Activated CD4-positive, alpha-beta T cell treated with anti-CD3 and anti-CD28 coated beads for 36 hours (primary cell): ENCODE data around the gene MTIF3. TPM values are rescaled to one million over a fixed set of nuclear protein-coding genes. Genes with fewer than 3 reads are reported as not detected.
A peak's percentile ranks its signal among the peaks of the same experiment; 100 is the strongest.

Source experiments
- ATAC-seq: fragments of 200-7000 bp; cut with Tn5 transposase; one replicate; pipeline ENCODE4 v1.10.0; 2021; ENCODE audit warnings: mild to moderate bottlenecking, moderate library complexity
- CTCF ChIA-PET: fragments of 350-600 bp; sonication (Branson Sonifier 250); formaldehyde crosslinking; loops from one replicate; lab custom pipeline; 2021; ENCODE audit warnings: antibody characterized with exemption; lab: Charles Lee
- POLR2A ChIA-PET: fragments of 350-600 bp; sonication (Branson Sonifier 250); formaldehyde crosslinking; loops from one replicate; lab custom pipeline; 2021; ENCODE audit warnings: antibody characterized with exemption, inconsistent platforms; lab: Charles Lee
- DNase-seq: peaks from one replicate; pipeline ENCODE4 v3.0.0-alpha.2; 2020
- H3K27ac Mint-ChIP-seq: one replicate; pipeline ENCODE4 v1.8.0; 2021; ENCODE audit warnings: mixed read lengths
- H3K27me3 Mint-ChIP-seq: one replicate; pipeline ENCODE4 v1.8.0; 2021; ENCODE audit warnings: mixed read lengths
- H3K36me3 Mint-ChIP-seq: one replicate; pipeline ENCODE4 v1.8.0; 2021; ENCODE audit warnings: low read depth, mixed read lengths
- H3K4me1 Mint-ChIP-seq: one replicate; pipeline ENCODE4 v1.8.0; 2021; ENCODE audit warnings: mixed read lengths
- H3K4me3 Mint-ChIP-seq: one replicate; pipeline ENCODE4 v1.8.0; 2021; ENCODE audit warnings: mild to moderate bottlenecking, moderate library complexity, mixed read lengths
- H3K9me3 Mint-ChIP-seq: one replicate; pipeline ENCODE4 v1.8.0; 2021; ENCODE audit warnings: low read depth, mixed read lengths
- intact Hi-C, 2 experiments: fragments of 100-400 bp; cut with DNase I in 1 of 2; cut with micrococcal nuclease in 1 of 2; formaldehyde crosslinking; loops; one replicate each; pipeline versions ENCODE4 v1.14.2 to v1.15.1; 2022 to 2024; cut with DNase I, micrococcal nuclease
- total RNA-seq, 2 experiments: library from RNA; stranded (reverse); gene quantifications; one replicate each; pipeline ENCODE4 v1.2.3, GENCODE V29; 2021

MTIF3 gene
- total RNA-seq, 2 experiments from 2014 or later, result 27.5 to 43.0 TPM

- intact Hi-C loops, result loop anchor here (2.0 to 5.0 kb wide), 2 partner anchors 345 to 346 kb away; no protein-coding TSS in a partner anchor
These were observed 31.4 kb upstream of the MTIF3 start for GRCh38 chr13:27481766-27482165.

DNA sequence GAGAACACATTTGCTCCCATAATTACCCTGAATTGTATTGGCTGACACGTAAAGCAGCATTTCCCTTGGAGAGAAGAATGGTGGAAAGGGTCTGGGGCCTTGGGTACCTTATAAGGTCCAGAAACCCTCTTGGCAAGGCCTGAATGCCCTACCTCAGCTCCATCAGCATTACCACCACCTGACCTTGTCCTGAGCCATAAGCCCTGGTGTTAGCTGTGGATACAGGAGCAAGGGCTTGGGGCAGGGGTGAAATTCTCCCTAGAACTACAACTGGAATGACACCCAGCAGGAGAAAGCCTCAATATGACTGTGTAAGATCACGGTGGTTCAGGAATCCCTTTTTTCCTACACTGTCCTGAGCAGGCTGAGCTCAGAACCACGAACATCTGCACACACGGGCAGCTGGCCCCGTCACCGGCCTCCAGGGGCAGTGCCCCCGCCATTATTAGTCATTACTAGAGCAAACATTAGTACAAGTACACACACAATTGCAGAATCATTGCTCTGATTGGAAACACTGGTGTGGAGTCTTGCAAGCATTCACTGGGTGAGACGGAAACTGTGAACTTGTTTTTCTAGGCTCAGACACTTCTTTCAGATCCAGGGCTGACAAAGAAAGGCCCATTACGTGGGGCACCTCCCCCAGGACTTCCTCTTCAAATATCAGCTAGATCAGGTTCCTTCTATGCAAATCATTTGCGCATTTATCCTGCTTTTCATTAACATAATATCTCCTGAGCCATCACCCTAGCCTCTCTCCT, 26.8 kb upstream of the MTIF3 start:
- ChIA-PET POLR2A (interaction anchor here (0.6 to 0.8 kb wide), 2 partner anchors 22 to 27 kb away, joined by 4 to 8 read pairs; partner anchors contain the start of gene MTIF3), CTCF (interaction anchor here (0.7 to 0.9 kb wide), 2 partner anchors 57 to 352 kb away, joined by 3 read pairs; no protein-coding TSS in a partner anchor)
- no peak overlapping the region for H3K4me3 Mint-ChIP-seq
- no peaks in the 10 kb centered on the region for H3K36me3 Mint-ChIP-seq
- H3K4me1 Mint-ChIP-seq, result peaks cover 19% of the 10 kb centered on the region
- ATAC-seq, result peak; percentile 68
- DNase-seq, result peak; percentile 34
- intact Hi-C loops, result no loop called here
- no peaks in the 10 kb centered on the region for H3K9me3 Mint-ChIP-seq
- peak overlapping the region; percentile 39 for H3K27ac Mint-ChIP-seq
- H3K27me3 Mint-ChIP-seq, result no peaks in the 10 kb centered on the region

More at GRCh38 chr13:27481766-27482165, 31.4 kb upstream of the MTIF3 start:
- ChIA-PET POLR2A (no interaction called here), CTCF (interaction anchor here (0.7 to 1.6 kb wide), 3 partner anchors 56 to 77 kb away, joined by 3 to 4 read pairs (median 3); no protein-coding TSS in a partner anchor)
- DNase-seq (peak; percentile 68), ATAC-seq (peak; percentile 47)
- H3K9me3 Mint-ChIP-seq, result peaks cover 2% of the 10 kb centered on the region
- peaks cover 17% of the 10 kb centered on the region for H3K4me1 Mint-ChIP-seq
- H3K4me3 Mint-ChIP-seq, result no peak overlapping the region
- H3K27me3 Mint-ChIP-seq, result no peaks in the 10 kb centered on the region
- H3K36me3 Mint-ChIP-seq, result no peaks in the 10 kb centered on the region
- H3K27ac Mint-ChIP-seq, result no peak overlapping the region

DNA sequence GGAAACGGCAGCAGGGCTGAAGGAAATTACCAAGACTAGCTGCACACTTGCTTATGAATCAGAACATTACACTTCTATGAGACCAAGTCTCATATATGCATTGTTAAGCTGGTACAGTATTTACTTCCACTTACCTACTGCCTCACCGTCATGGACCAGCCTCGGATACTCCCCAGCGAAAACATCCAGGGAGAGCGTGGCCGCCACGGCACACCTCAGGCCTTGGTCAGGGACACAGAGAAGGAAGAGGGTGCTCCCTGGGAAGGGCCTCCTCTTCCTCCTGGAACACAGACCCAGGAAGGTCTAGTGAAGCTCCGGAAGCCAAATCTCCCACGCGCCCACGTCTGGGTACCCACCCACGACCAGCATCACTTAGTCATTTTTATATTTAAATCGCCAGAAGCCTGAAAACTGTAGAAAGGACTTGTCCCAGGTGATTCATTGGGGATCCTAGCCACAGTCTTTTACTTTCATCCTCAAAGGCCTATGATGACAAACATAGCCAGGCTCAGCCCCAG, 24.4 kb upstream of the MTIF3 start:
- Mint-ChIP-seq H3K4me1 (peaks cover 19% of the 10 kb centered on the region), H3K9me3 (no peaks in the 10 kb centered on the region), H3K36me3 (no peaks in the 10 kb centered on the region), H3K27me3 (no peaks in the 10 kb centered on the region), H3K27ac (no peak overlapping the region), H3K4me3 (no peak overlapping the region)
- ATAC-seq (no peak), DNase-seq (no peak)
- ChIA-PET CTCF (interaction anchor here (1.0 kb wide), 1 partner anchor 11 kb away, joined by 3 read pairs; no protein-coding TSS in a partner anchor), POLR2A (interaction anchor here (0.6 kb wide), 1 partner anchor 42 kb away, joined by 4 read pairs; no protein-coding TSS in a partner anchor)
- intact Hi-C loops, result no loop called here

GRCh38 chr13:27472941-27473340, 22.6 kb upstream of the MTIF3 start:
- H3K4me1 Mint-ChIP-seq, result peaks cover 14% of the 10 kb centered on the region
- no peaks in the 10 kb centered on the region for H3K9me3 Mint-ChIP-seq
- H3K27me3 Mint-ChIP-seq, result no peaks in the 10 kb centered on the region
- no peak overlapping the region for H3K27ac Mint-ChIP-seq
- ChIA-PET CTCF (interaction anchor here (0.8 to 1.7 kb wide), 2 partner anchors 11 to 353 kb away, joined by 4 read pairs; no protein-coding TSS in a partner anchor), POLR2A (interaction anchor here (0.6 kb wide), 2 partner anchors 125 to 1254 kb away, joined by 3 to 5 read pairs; no protein-coding TSS in a partner anchor)
- DNase-seq (no peak), ATAC-seq (no peak)
- no peaks in the 10 kb centered on the region for H3K36me3 Mint-ChIP-seq
- intact Hi-C loops, result no loop called here
- H3K4me3 Mint-ChIP-seq, result no peak overlapping the region

GRCh38 chr13:27472441-27472840, 22.1 kb upstream of the MTIF3 start:
- ChIA-PET POLR2A (interaction anchor here (0.6 kb wide), 2 partner anchors 124 to 1254 kb away, joined by 3 to 5 read pairs; no protein-coding TSS in a partner anchor), CTCF (interaction anchor here (1.7 kb wide), 1 partner anchor 353 kb away, joined by 4 read pairs; no protein-coding TSS in a partner anchor)
- DNase-seq (no peak), ATAC-seq (no peak)
- H3K27ac Mint-ChIP-seq, result no peak overlapping the region
- H3K36me3 Mint-ChIP-seq, result no peaks in the 10 kb centered on the region
- no peaks in the 10 kb centered on the region for H3K27me3 Mint-ChIP-seq
- H3K4me3 Mint-ChIP-seq, result no peak overlapping the region
- no peaks in the 10 kb centered on the region for H3K9me3 Mint-ChIP-seq
- intact Hi-C loops, result no loop called here
- peaks cover 9% of the 10 kb centered on the region for H3K4me1 Mint-ChIP-seq

DNA sequence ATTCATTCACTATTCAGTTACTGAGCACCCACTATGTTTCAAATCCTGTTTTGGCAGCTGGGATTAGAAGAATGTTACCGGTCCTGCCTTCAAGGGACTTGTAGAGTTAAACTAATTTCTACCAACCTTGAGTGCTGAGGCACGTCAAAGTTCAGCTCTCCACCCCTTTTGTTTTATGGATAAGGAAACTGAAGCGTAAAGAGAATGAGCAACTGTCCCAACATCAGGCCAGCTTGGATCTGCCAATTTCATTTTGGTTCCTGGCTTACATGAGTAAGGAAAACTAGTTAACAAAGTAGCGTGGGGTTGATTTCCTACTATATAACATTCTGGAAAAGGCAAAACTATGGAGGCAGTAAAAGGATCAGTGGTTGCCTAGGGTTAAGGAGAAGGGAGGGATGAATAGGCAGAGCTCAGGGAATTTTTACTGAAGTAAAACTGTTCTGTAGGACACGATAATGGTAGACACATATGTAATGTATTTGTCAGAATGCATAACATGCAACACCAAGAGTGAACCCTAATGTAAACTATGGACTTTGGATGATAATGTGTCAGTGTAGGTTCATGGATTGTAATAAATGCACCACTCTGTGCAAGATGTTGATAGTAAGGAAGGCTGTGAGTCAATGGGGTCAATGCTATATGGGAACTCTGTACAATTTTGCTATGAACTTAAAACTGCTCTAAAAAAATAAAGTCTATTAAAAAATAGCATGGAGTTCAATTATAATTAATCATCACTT, 19.9 kb upstream of the MTIF3 start:
- no peak overlapping the region for H3K4me3 Mint-ChIP-seq
- H3K27ac Mint-ChIP-seq, result no peak overlapping the region
- CTCF ChIA-PET, result no interaction called here
- H3K9me3 Mint-ChIP-seq, result no peaks in the 10 kb centered on the region
- no peak for DNase-seq
- ATAC-seq, result no peak
- intact Hi-C loops, result no loop called here
- no peaks in the 10 kb centered on the region for H3K27me3 Mint-ChIP-seq
- no peaks in the 10 kb centered on the region for H3K36me3 Mint-ChIP-seq
- POLR2A ChIA-PET, result no interaction called here
- H3K4me1 Mint-ChIP-seq, result peaks cover 6% of the 10 kb centered on the region

GRCh38 chr13:27466513-27466912, 16.1 kb upstream of the MTIF3 start:
- Mint-ChIP-seq H3K4me3 (no peak overlapping the region), H3K9me3 (no peaks in the 10 kb centered on the region), H3K36me3 (no peaks in the 10 kb centered on the region), H3K4me1 (peaks cover 6% of the 10 kb centered on the region), H3K27me3 (no peaks in the 10 kb centered on the region), H3K27ac (no peak overlapping the region)
- POLR2A ChIA-PET, result no interaction called here
- DNase-seq (no peak), ATAC-seq (no peak)
- intact Hi-C loops, result no loop called here
- CTCF ChIA-PET, result interaction anchor here (1.1 kb wide), 1 partner anchor 12 kb away, joined by 3 read pairs; no protein-coding TSS in a partner anchor

DNA sequence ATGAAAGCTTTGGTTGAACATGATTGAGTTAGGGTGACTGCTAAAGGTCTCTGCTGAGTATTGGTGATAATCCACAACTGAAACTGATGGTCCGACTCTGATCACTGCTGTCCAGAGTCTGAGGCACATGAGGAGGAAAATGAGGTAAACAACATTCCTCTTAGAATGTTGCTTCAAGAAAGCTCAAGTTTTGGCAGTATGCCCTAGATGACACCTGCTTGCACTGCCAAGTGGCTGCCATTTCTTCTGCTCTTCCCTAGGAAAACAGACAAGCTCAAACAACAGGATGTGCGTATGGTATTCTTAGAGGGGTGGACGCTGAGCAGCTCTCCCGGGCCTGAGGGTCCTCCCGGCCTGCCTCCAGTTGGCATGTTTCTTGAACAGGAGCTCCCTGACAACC, 15.2 kb upstream of the MTIF3 start:
- ChIA-PET POLR2A (no interaction called here), CTCF (interaction anchor here (0.6 to 1.1 kb wide), 4 partner anchors 11 to 361 kb away, joined by 3 read pairs; no protein-coding TSS in a partner anchor)
- H3K27me3 Mint-ChIP-seq, result no peaks in the 10 kb centered on the region
- intact Hi-C loops, result no loop called here
- H3K4me1 Mint-ChIP-seq, result peaks cover 6% of the 10 kb centered on the region
- no peak for ATAC-seq
- DNase-seq, result no peak
- no peak overlapping the region for H3K27ac Mint-ChIP-seq
- no peak overlapping the region for H3K4me3 Mint-ChIP-seq
- H3K36me3 Mint-ChIP-seq, result no peaks in the 10 kb centered on the region
- no peaks in the 10 kb centered on the region for H3K9me3 Mint-ChIP-seq

DNA sequence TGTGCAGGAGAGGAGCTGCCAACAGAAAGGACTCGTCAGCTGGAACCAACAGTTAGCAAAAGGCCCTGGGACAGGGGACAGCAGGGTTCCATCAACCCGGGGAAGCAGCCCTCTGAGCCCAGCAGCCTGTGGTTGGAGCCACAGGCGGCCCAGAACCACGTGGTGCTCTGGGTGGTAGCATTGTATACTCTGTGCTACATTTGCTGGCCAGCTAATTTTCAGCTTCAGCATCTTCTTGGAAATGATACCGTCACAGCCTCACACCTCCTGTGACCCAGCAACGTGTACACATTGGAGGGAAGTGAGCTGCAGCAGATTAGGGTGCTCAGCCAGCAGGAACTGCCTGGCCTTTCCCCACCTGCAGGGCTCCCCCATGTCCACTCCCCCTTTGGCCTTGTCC, 13.1 kb upstream of the MTIF3 start:
- ATAC-seq (peak; percentile 33), DNase-seq (no peak)
- H3K27ac Mint-ChIP-seq, result no peak overlapping the region
- intact Hi-C loops, result no loop called here
- ChIA-PET CTCF (no interaction called here), POLR2A (no interaction called here)
- peaks cover 6% of the 10 kb centered on the region for H3K4me1 Mint-ChIP-seq
- H3K4me3 Mint-ChIP-seq, result no peak overlapping the region
- H3K36me3 Mint-ChIP-seq, result no peaks in the 10 kb centered on the region
- no peaks in the 10 kb centered on the region for H3K9me3 Mint-ChIP-seq
- H3K27me3 Mint-ChIP-seq, result no peaks in the 10 kb centered on the region

GRCh38 chr13:27461940-27462584, 11.7 kb upstream of the MTIF3 start:
- POLR2A ChIA-PET, result no interaction called here
- Mint-ChIP-seq H3K36me3 (no peaks in the 10 kb centered on the region), H3K27ac (no peak overlapping the region), H3K4me1 (peaks cover 6% of the 10 kb centered on the region), H3K4me3 (no peak overlapping the region), H3K9me3 (no peaks in the 10 kb centered on the region), H3K27me3 (no peaks in the 10 kb centered on the region)
- ATAC-seq (no peak), DNase-seq (no peak)
- intact Hi-C loops, result no loop called here
- CTCF ChIA-PET, result interaction anchor here (0.6 kb wide), 1 partner anchor 127 kb away, joined by 3 read pairs; no protein-coding TSS in a partner anchor
